KMS-11 (cell line): ENCODE results near the gene RIC8B.

ENCODE experiments used
- H2AFZ ChIP-seq: fragments of 200-600 bp; sonication (generic); 2 replicates; pipeline ENCODE4 v1.6.1; 2016; ENCODE audit warnings: antibody characterized with exemption, mixed run types, low read depth
- H3K27ac ChIP-seq: fragments of 200-600 bp; sonication (generic); 2 replicates; pipeline ENCODE4 v1.6.1; 2016; ENCODE audit warnings: mild to moderate bottlenecking, mixed run types
- H3K27me3 ChIP-seq: fragments of 200-600 bp; sonication (generic); 2 replicates; pipeline ENCODE4 v1.6.1; 2017; ENCODE audit warnings: mild to moderate bottlenecking, low read depth, mixed run types, moderate library complexity; ENCODE audit not compliant: insufficient read depth
- H3K36me3 ChIP-seq: fragments of 200-600 bp; sonication (generic); 2 replicates; pipeline ENCODE4 v1.6.1; 2017; ENCODE audit warnings: mild to moderate bottlenecking, mixed run types; ENCODE audit not compliant: insufficient read depth
- H3K4me1 ChIP-seq: fragments of 200-600 bp; sonication (generic); 2 replicates; pipeline ENCODE4 v1.6.1; 2016; ENCODE audit warnings: mild to moderate bottlenecking, low read depth, mixed run types; ENCODE audit not compliant: poor library complexity, severe bottlenecking
- H3K4me2 ChIP-seq: fragments of 200-600 bp; sonication (generic); 2 replicates; pipeline ENCODE4 v1.7.0; 2016; ENCODE audit warnings: mild to moderate bottlenecking, mixed run types
- H3K4me3 ChIP-seq: fragments of 200-600 bp; sonication (generic); IDR thresholded peaks from 2 replicates; pipeline ENCODE4 v1.6.1; 2017; ENCODE audit warnings: low read depth, low read length, mixed read lengths; ENCODE audit not compliant: insufficient read depth
- H3K79me2 ChIP-seq: fragments of 200-600 bp; sonication (generic); 2 replicates; pipeline ENCODE4 v1.6.1; 2016; ENCODE audit warnings: low read depth, mixed run types; ENCODE audit not compliant: insufficient read depth
- H3K9ac ChIP-seq: fragments of 200-600 bp; sonication (generic); 2 replicates; pipeline ENCODE4 v1.6.1; 2016; ENCODE audit warnings: mild to moderate bottlenecking, mixed run types
- H4K20me1 ChIP-seq: fragments of 200-600 bp; sonication (generic); 2 replicates; pipeline ENCODE4 v1.6.1; 2016; ENCODE audit warnings: mild to moderate bottlenecking, mixed run types; ENCODE audit not compliant: insufficient read depth
- TF ChIP-seq, protein P1 (sequence below): fragments of 200-600 bp; sonication (generic); conservative IDR thresholded peaks from 2 replicates; pipeline ENCODE4 v1.6.1; 2017; ENCODE audit warnings: low read depth, mild to moderate bottlenecking, antibody characterized with exemption, low read length, moderate library complexity, mixed read lengths

RIC8B gene

DNA sequence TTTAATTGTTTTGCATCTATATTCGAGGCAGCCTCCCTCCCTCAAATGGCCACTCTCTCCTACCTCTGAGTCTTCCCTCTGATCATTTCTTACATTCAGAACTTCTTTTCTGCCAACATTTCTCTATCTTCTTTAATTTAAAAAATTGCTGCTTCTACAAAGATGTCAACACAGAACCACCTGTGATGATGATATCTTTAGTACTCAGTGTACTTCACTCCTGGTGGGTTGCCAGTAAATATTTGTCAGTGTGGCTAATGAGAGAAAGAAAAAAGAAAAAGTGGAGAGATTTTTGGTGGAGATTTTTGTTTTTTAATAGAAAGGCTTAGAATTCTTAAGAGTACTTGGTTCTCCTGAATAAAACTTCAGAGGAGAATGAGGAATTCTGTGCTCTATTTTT lies 8.1 kb downstream of the RIC8B start:
- H3K4me1 ChIP-seq: no peaks in the 10 kb centered on the region
- no peak overlapping the region for H3K4me2 ChIP-seq
- no peak overlapping the region for H3K27ac ChIP-seq
- no peak overlapping the region for H3K4me3 ChIP-seq
- TF ChIP-seq, protein P1, sequence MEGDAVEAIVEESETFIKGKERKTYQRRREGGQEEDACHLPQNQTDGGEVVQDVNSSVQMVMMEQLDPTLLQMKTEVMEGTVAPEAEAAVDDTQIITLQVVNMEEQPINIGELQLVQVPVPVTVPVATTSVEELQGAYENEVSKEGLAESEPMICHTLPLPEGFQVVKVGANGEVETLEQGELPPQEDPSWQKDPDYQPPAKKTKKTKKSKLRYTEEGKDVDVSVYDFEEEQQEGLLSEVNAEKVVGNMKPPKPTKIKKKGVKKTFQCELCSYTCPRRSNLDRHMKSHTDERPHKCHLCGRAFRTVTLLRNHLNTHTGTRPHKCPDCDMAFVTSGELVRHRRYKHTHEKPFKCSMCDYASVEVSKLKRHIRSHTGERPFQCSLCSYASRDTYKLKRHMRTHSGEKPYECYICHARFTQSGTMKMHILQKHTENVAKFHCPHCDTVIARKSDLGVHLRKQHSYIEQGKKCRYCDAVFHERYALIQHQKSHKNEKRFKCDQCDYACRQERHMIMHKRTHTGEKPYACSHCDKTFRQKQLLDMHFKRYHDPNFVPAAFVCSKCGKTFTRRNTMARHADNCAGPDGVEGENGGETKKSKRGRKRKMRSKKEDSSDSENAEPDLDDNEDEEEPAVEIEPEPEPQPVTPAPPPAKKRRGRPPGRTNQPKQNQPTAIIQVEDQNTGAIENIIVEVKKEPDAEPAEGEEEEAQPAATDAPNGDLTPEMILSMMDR: no peak
- no peaks in the 10 kb centered on the region for H3K27me3 ChIP-seq
- H4K20me1 ChIP-seq: no peaks in the 10 kb centered on the region
- no peak overlapping the region for H3K9ac ChIP-seq
- H3K36me3 ChIP-seq: no peaks in the 10 kb centered on the region
- H2AFZ ChIP-seq: no peak overlapping the region
- no peaks in the 10 kb centered on the region for H3K79me2 ChIP-seq

DNA sequence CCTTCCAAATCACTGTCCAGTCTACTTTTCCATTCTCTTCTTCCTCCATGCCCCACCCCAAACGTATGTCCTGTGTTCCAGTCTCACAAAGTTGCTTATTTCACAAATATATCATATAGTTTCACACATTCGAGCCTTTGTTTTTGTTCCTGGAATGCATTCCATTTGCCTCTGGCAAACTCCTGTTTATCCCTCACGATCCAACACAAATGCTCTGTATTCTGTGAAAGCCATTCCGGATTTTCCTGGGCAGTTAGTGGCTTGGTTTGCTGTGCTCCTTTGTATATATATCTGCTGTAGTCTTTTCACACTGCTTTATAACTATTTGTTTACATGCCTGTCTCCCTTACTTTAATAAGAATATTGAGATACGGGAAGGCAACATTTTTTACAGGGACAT lies 9.0 kb downstream of the RIC8B start:
- Histone ChIP-seq H4K20me1 (no peaks in the 10 kb centered on the region), H3K4me2 (no peak overlapping the region), H3K4me1 (no peaks in the 10 kb centered on the region), H3K27ac (no peak overlapping the region), H3K27me3 (no peaks in the 10 kb centered on the region), H3K79me2 (no peaks in the 10 kb centered on the region), H3K9ac (no peak overlapping the region), H2AFZ (no peak overlapping the region), H3K4me3 (no peak overlapping the region), H3K36me3 (no peaks in the 10 kb centered on the region)
- TF ChIP-seq, protein P1: no peak

DNA sequence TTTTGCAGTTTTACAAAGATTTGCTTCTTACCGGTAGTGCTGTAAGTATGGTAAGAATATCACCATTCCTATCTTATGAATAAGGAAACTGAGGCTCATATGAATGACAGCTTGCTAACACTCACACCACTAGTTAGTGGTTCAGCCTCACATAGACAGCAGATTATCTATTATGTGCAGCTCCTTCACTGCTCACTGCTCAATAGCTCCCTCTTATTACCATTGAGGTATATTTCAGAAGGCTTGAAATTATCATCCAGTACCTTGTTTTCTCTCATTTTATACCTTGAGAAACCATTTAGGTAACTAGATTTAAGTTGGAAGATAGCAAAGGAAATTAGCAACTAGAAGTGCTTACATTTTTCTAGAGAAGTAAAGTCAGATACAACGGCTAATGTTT lies 15.5 kb downstream of the RIC8B start:
- Histone ChIP-seq H3K4me1 (no peaks in the 10 kb centered on the region), H4K20me1 (no peaks in the 10 kb centered on the region), H3K27me3 (no peaks in the 10 kb centered on the region), H2AFZ (no peak overlapping the region), H3K9ac (no peak overlapping the region), H3K4me2 (no peak overlapping the region), H3K79me2 (no peaks in the 10 kb centered on the region), H3K4me3 (no peak overlapping the region), H3K36me3 (no peaks in the 10 kb centered on the region), H3K27ac (no peak overlapping the region)
- TF ChIP-seq, protein P1: no peak

DNA sequence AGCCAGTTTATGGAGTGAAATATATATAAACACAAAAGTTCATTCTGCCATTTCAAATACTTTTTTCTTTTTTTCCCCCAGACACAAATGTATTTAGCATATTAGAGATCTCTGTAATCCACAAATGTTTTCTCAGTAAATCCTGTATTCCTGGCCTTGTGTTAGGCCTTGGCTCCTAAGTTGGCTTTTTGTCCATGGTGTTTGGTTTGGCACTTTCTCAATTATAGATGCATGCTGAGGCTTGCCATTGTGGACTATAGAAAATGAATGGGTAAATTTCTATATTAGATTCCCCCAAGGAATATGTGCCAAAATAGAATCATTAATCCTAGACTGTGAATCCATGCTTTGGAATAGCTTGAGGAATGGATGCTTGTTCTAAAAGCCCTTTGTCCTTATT lies 17.0 kb downstream of the RIC8B start:
- TF ChIP-seq, protein P1: no peak
- Histone ChIP-seq H3K36me3 (no peaks in the 10 kb centered on the region), H3K4me3 (no peak overlapping the region), H4K20me1 (no peaks in the 10 kb centered on the region), H3K27me3 (no peaks in the 10 kb centered on the region), H3K4me2 (no peak overlapping the region), H3K4me1 (no peaks in the 10 kb centered on the region), H3K79me2 (no peaks in the 10 kb centered on the region), H3K9ac (no peak overlapping the region), H3K27ac (no peak overlapping the region), H2AFZ (no peak overlapping the region)

DNA sequence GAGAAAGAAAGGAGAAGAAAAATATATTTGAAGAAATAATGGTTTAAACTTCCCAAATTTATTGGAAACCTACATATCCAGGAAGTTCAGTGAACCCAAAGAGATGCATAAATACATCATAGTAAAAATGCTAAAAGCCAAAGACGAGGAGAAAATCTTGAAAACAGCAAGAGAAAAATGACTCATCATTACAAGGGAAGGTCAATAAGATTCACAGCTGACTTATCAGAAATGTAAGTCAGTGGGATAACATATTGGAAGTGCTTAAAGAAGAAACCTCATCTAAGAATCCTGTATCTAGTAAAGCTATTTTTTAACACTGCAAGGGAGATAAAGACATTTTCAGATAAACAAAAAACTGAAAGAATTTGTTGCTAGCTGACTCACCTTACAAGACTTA lies 19.9 kb downstream of the RIC8B start:
- H3K4me1 ChIP-seq: no peaks in the 10 kb centered on the region
- no peak overlapping the region for H3K4me2 ChIP-seq
- no peak overlapping the region for H3K9ac ChIP-seq
- no peak overlapping the region for H3K4me3 ChIP-seq
- TF ChIP-seq, protein P1: no peak
- H3K79me2 ChIP-seq: no peaks in the 10 kb centered on the region
- H3K27me3 ChIP-seq: no peaks in the 10 kb centered on the region
- H2AFZ ChIP-seq: no peak overlapping the region
- H3K36me3 ChIP-seq: no peaks in the 10 kb centered on the region
- no peaks in the 10 kb centered on the region for H4K20me1 ChIP-seq
- H3K27ac ChIP-seq: no peak overlapping the region
